HepG2 (cell line): ENCODE data around the gene CDRT15.

ENCODE experiments used
- EP300 ChIP-seq, 3 experiments: sonication (generic) in 1 of 3; formaldehyde crosslinking in 1 of 3; IDR thresholded peaks; 2 replicates each; pipeline versions ENCODE4 v1.5.1 to v1.6.1; 2011 to 2020; ENCODE audit warnings: low read depth in 2 of 3, low read length in 2 of 3, borderline replicate concordance in 1 of 3, improper control_type of control experiment in 1 of 3, mild to moderate bottlenecking in 1 of 3, missing genetic modification reagents in 1 of 3, moderate library complexity in 1 of 3
- ZBTB20 ChIP-seq: sonication (generic); formaldehyde crosslinking; IDR thresholded peaks from 2 replicates; pipeline ENCODE4 v1.8.1; 2023; ENCODE audit warnings: missing genetic modification reagents, low read depth, mild to moderate bottlenecking, borderline replicate concordance

- TF ChIP-seq EP300 (IDR thresholded peaks at IDR 0.05; ENCODE audit: low read depth in 2 of 2, low read length in 2 of 2) (no peak), EP300 (CRISPR knock-in tag; IDR thresholded peaks at IDR 0.05; ENCODE audit: borderline replicate concordance) (no peak), ZBTB20 (CRISPR knock-in tag) (no peak)
Observed at GRCh38 chr17:14212401-14212800, 24.3 kb downstream of the CDRT15 start.
